ENCODE results near the gene NUDT21. TPM values are rescaled to one million over a fixed set of nuclear protein-coding genes. Genes with fewer than 3 reads are reported as not detected.
"Not testable (repeated sequence)": the region's sequence is repeated elsewhere in the genome, so short reads cannot be mapped to it uniquely, and the experiment has no call there.

NUDT21 gene
- total and polyA plus RNA-seq, 2 of the 4 experiments (the other 2 are of a cell fraction): 52.4 to 166 TPM

DNA sequence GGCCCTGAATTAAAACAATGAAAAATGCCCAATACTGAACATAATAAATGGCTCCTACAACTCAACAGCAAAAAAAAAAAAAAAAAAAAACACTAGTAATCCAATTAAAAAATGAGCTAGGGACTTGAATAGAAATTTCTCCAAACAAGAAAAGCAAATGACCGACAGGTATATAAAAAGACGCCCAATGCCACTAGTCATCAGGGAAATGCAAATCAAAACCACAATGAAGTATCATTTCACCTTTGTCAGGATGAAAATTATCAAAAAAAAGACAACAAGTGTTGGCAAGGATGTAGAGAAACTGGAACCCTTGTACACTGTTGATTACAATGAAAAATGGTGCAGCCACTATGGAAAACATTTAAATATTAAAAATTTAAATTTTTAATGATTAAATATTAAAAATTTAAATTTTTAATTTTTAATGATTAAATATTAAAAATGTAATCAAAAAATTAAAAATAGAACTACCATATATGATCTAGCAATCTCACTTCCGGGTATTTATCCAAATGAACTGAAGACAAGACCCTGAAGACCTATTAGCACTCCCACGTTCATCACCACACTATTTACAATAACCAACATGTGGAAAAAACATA, 40.6 kb upstream of the NUDT21 start:
- Histone ChIP-seq H3K36me3 (ENCODE audit: control insufficient read depth, insufficient read depth, low read length) (peaks cover 3% of the 10 kb centered on the region), H3K9me3 (ENCODE audit: control insufficient read depth, insufficient read depth, low read length) (no peaks in the 10 kb centered on the region), H2BK15ac (ENCODE audit: low read depth, low read length) (no peak overlapping the region), H3K14ac (replicated peaks; ENCODE audit: low read depth, low read length) (no peak overlapping the region), H3K9ac (ENCODE audit: low read depth, low read length) (no peak overlapping the region), H3K27ac (ENCODE audit: insufficient read depth, low read length) (no peak overlapping the region), H3K27me3 (ENCODE audit: control insufficient read depth, insufficient read depth, low read length) (no peaks in the 10 kb centered on the region), H3K23ac (ENCODE audit: low read depth, low read length) (no peak overlapping the region), H3K9me1 (ENCODE audit: insufficient read depth, low read length) (no peaks in the 10 kb centered on the region), H2AK9ac (replicated peaks; ENCODE audit: low read depth, low read length, poor library complexity) (no peak overlapping the region), H2AFZ (replicated peaks; ENCODE audit: low read length, poor library complexity) (no peak overlapping the region), H2AK5ac (ENCODE audit: low read depth, low read length) (no peak overlapping the region), H3K18ac (ENCODE audit: low read depth, low read length) (no peak overlapping the region), H4K8ac (ENCODE audit: low read depth in 2 of 2, low read length in 2 of 2) (no peak overlapping the region), H2BK20ac (ENCODE audit: low read depth, low read length) (no peak overlapping the region), H3K4me2 (ENCODE audit: low read depth, low read length) (no peak overlapping the region), H2BK5ac (ENCODE audit: low read depth, low read length, poor library complexity, severe bottlenecking) (no peak overlapping the region), H4K20me1 (ENCODE audit: insufficient read depth, low read length) (no peaks in the 10 kb centered on the region), H4K5ac (ENCODE audit: low read depth, low read length) (no peak overlapping the region), H3K56ac (ENCODE audit: extremely low read depth, insufficient read depth, low read length) (no peak overlapping the region), H3K4me1 (ENCODE audit: control insufficient read depth, insufficient read depth, low read length) (no peaks in the 10 kb centered on the region), H3K4ac (ENCODE audit: low read depth, low read length) (no peak overlapping the region), H3K79me1 (ENCODE audit: low read depth in 1 of 2, low read length in 2 of 2) (no peaks in the 10 kb centered on the region), H4K91ac (ENCODE audit: insufficient read depth, low read depth, low read length) (no peak overlapping the region), H2BK120ac (ENCODE audit: low read depth, low read length) (no peak overlapping the region), H3K4me3 (ENCODE audit: insufficient read depth, low read depth, low read length) (no peak overlapping the region)
- no peak for TF ChIP-seq MAZ (IDR thresholded peaks at IDR 0.05; ENCODE audit: borderline replicate concordance, low read depth, low read length)
- TF ChIP-seq CHD1 (IDR thresholded peaks at IDR 0.05; ENCODE audit: low read depth, low read length): no peak
- no peak for TF ChIP-seq CEBPB (IDR thresholded peaks at IDR 0.05; ENCODE audit: low read depth, low read length)
- no peak for TF ChIP-seq RCOR1 (IDR thresholded peaks at IDR 0.05; ENCODE audit: insufficient replicate concordance, low read length)
- TF ChIP-seq, protein P1, sequence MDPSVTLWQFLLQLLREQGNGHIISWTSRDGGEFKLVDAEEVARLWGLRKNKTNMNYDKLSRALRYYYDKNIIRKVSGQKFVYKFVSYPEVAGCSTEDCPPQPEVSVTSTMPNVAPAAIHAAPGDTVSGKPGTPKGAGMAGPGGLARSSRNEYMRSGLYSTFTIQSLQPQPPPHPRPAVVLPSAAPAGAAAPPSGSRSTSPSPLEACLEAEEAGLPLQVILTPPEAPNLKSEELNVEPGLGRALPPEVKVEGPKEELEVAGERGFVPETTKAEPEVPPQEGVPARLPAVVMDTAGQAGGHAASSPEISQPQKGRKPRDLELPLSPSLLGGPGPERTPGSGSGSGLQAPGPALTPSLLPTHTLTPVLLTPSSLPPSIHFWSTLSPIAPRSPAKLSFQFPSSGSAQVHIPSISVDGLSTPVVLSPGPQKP (IDR thresholded peaks at IDR 0.05; ENCODE audit: borderline replicate concordance, low read depth, low read length): no peak
- ChIA-PET POLR2A (ENCODE audit: unreplicated experiment) (interaction anchor here (0.6 kb wide), 2 partner anchors 117 to 178 kb away, joined by 3 to 4 read pairs; no protein-coding TSS in a partner anchor), CTCF (no interaction called here)
- in situ Hi-C loops (cut with MboI; ENCODE audit: low sequenced_read_pairs) (no loop called here), dilution Hi-C loops (cut with HindIII; ENCODE audit: low sequenced_read_pairs, unreplicated experiment) (no loop called here), intact Hi-C loops (cut with micrococcal nuclease) (no loop called here)
- DNase-seq: no peak
- no peak for ATAC-seq (ENCODE audit: low read depth)
- no CpG with 5 or more reads among the region's 4 CpGs for whole genome bisulfite sequencing, 2 experiments (ENCODE audit: extremely low coverage in 2 of 2, insufficient read length in 1 of 2)
- no TSS peak for BruUV-seq (replicated peaks)

DNA sequence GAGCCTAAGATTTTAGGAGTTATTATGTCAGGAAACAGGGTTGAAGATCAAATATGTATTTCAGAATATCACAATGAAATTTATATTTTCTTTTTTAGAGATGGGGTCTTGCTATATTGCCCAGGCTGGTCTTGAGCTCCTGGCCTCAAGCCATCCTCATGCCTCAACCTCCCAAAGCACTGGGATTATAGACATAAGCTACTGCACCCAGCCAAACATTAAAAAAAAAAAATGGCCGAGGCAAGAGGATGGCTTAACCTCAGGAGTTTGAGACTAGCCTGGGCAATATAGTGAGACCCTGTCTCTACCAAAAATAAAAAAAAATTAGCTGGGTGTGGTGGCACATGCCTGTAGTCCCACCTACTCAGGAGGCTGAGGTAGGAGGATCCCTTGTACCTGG, 37.7 kb upstream of the NUDT21 start:
- BruUV-seq (replicated peaks); H2AK9ac ChIP-seq (replicated peaks; ENCODE audit: low read depth, low read length, poor library complexity); DNase-seq; H4K5ac ChIP-seq (ENCODE audit: low read depth, low read length); H2AK5ac ChIP-seq (ENCODE audit: low read depth, low read length); H3K4me3 ChIP-seq (ENCODE audit: insufficient read depth, low read depth, low read length); POLR2A ChIA-PET (ENCODE audit: unreplicated experiment); intact Hi-C loops (cut with micrococcal nuclease); H3K27me3 ChIP-seq (ENCODE audit: control insufficient read depth, insufficient read depth, low read length); H3K4me1 ChIP-seq (ENCODE audit: control insufficient read depth, insufficient read depth, low read length); H3K9ac ChIP-seq (ENCODE audit: low read depth, low read length); H3K23ac ChIP-seq (ENCODE audit: low read depth, low read length); H3K79me1 ChIP-seq (ENCODE audit: low read depth in 1 of 2, low read length in 2 of 2); H3K56ac ChIP-seq (ENCODE audit: extremely low read depth, insufficient read depth, low read length); H3K4ac ChIP-seq (ENCODE audit: low read depth, low read length); ATAC-seq (ENCODE audit: low read depth); H4K8ac ChIP-seq (ENCODE audit: low read depth in 2 of 2, low read length in 2 of 2); H2AFZ ChIP-seq (replicated peaks; ENCODE audit: low read length, poor library complexity); H3K18ac ChIP-seq (ENCODE audit: low read depth, low read length); H2BK20ac ChIP-seq (ENCODE audit: low read depth, low read length); H3K27ac ChIP-seq (ENCODE audit: insufficient read depth, low read length); H4K20me1 ChIP-seq (ENCODE audit: insufficient read depth, low read length); H2BK120ac ChIP-seq (ENCODE audit: low read depth, low read length); H2BK5ac ChIP-seq (ENCODE audit: low read depth, low read length, poor library complexity, severe bottlenecking); H3K14ac ChIP-seq (replicated peaks; ENCODE audit: low read depth, low read length); H4K91ac ChIP-seq (ENCODE audit: insufficient read depth, low read depth, low read length); H2BK15ac ChIP-seq (ENCODE audit: low read depth, low read length); H3K9me3 ChIP-seq (ENCODE audit: control insufficient read depth, insufficient read depth, low read length); H3K4me2 ChIP-seq (ENCODE audit: low read depth, low read length); dilution Hi-C loops (cut with HindIII; ENCODE audit: low sequenced_read_pairs, unreplicated experiment); H3K9me1 ChIP-seq (ENCODE audit: insufficient read depth, low read length): not testable (repeated sequence)
- in situ Hi-C loops (cut with MboI; ENCODE audit: low sequenced_read_pairs): loop anchor here (10.0 kb wide), 2 partner anchors 56 to 206 kb away; no protein-coding TSS in a partner anchor
- WGBS, 2 experiments (ENCODE audit: extremely low coverage in 2 of 2, insufficient read length in 1 of 2): no CpG with 5 or more reads among the region's 1 CpG
- peaks cover 11% of the 10 kb centered on the region for H3K36me3 ChIP-seq (ENCODE audit: control insufficient read depth, insufficient read depth, low read length)
- CTCF ChIA-PET: interaction anchor here (0.6 kb wide), 1 partner anchor 33 kb away, joined by 3 read pairs; no protein-coding TSS in a partner anchor

Measured in IMR-90 (cell line).